Measurements from ENCODE around the gene TTYH1.
A peak's percentile ranks its signal among the peaks of the same experiment; 100 is the strongest.
"Not testable (repeated sequence)": the region's sequence is repeated elsewhere in the genome, so short reads cannot be mapped to it uniquely, and the experiment has no call there.

TTYH1 gene

GRCh38 chr19:54415208-54415900 is at the start of gene TTYH1:
Gene TTYH1, plus strand, starts transcription at chr19:54415464. Its CDS starts 89 bp downstream, at chr19:54415553.
- peak; percentile 27 for DNase-seq (ENCODE audit: low read depth)

GRCh38 chr19:54365798-54366197 is 49.5 kb upstream of the TTYH1 start:
- not testable (repeated sequence) for DNase-seq (ENCODE audit: low read depth)

DNA sequence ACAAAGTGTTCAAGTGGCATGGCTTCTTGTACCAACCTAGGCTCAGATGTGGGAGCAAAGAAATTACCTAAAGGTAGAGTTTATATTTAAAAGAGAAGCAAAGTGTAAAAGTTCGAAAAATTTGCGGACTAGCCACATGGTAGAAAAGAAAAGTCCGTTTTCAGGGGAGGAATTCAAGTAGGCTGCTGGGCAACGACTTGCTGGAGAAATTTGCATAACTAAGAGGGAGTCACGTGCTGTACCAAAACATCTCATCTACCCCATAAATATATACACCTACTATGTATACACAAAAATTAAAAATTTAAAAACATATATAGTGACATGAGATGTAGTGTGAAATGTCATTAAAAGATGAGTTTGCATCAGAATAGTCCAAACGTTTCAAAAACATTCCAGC is 48.5 kb upstream of the TTYH1 start:
- DNase-seq (ENCODE audit: low read depth), result no peak

- no peak for DNase-seq (ENCODE audit: low read depth)
Measured at GRCh38 chr19:54369082-54369687, 46.1 kb upstream of the TTYH1 start.

DNA sequence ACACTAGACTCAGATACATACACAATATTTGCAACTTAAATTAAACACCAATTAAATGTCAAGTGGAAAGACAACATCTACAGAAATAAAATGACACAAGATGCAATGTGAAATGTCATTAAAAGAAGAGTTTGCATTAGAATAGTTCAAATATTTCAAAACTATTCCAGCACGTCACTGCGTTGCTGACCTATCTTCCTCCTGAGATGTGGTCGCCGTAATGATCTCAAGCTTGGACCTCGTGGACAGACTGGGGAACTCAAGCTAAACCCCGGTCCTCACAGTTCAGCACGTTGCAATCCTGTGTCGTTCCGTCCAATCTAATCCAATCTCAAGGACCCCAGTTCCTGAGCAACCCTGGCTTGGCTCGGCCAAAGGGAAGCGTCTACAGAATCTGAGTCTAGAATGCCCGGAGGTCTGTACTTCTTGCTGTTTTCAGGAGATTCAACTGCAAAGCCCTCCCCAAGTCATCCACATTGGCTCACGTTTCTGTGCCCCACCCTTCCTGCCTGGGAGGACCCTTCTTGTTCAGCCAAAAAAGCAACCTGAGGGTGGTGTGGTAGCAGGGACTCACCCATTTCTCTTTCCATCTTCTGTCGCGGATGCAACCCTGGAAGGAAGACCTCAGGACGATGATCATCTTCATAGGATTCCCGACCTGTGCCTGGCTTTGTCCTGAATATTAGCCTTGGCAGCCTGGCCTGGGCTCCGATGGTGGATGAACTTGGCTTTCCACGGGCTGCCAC is 45.4 kb upstream of the TTYH1 start:
- not testable (repeated sequence) for DNase-seq (ENCODE audit: low read depth)

DNA sequence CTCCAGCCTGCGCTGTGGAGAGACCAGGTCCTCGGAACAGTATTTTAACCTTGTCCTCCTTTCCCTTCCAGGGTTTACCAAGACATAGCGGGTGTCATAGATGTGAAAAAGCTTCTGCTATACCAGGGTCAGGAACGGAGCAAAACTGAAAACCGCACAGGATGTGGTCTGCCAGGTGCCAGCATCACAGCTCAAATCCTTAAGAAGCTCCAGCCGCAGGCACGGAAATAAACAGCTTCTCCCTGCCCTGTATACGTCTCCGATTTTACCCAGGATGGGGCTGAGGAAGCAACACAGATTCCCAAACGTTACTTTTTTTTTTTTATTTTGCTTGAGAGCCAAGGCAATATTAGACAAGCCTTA is 44.8 kb upstream of the TTYH1 start:
- peak; percentile 32 for DNase-seq (ENCODE audit: low read depth)

DNA sequence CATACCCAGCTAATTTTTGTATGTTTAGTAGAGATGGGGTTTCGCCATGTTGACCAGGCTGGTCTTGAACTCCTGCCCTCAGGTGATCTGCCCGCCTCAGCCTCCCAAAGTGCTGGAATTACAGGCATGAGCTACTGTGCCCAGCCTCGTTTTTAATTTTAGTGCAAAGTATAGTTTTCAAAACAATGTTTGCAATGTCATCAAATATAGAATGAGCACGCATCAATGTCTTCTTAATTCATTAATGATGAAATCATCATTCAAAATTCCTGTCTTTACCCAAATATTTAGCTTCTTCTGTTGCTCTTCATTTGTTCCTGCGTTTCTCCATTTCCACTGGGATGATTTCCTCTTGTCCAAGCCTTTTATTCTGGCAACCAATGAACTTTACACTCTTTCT is 43.8 kb upstream of the TTYH1 start:
- not testable (repeated sequence) for DNase-seq (ENCODE audit: low read depth)

DNA sequence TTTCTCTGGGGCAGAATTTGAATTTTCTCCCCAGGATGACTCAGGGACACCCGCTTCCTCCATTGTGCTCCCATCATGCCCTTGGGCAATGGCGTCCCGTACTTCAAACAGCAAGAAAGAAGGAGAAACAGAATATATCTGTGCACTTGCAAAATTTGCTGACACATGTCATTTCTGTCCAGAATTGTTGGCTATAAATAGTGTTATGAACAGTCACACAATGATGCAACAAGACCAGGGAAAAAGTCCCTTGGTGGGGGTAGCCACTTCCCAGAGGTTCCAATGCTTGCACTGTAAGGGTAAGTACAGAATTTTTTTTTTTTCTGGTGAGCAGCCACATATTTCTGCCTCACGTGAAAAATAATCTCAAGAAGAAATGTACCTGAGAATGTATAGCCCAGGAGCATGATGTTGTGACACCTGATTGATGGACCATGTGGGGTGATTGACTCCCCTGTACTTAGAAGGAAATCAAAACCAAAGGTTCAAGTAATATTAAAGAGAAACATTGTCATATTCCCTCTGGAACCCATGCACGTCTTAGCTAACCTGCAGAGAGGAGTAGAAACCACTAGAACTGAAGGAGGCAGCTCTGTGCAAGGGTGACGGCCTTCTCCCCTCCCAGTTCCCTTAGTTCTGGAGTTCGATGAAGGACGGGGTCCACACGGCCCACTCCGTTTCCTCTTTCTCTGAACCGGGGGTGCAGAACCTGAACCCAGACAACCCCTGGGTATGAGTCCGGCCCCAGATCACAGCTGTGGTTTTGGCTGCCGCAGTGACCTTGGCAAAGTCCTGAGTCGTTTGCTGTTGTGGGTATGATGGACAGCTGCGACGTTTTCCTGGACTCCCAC is 41.3 kb upstream of the TTYH1 start:
- DNase-seq (ENCODE audit: low read depth), result no peak

- not testable (repeated sequence) for DNase-seq (ENCODE audit: low read depth)
Measured at GRCh38 chr19:54375181-54375938, 39.9 kb upstream of the TTYH1 start.

DNA sequence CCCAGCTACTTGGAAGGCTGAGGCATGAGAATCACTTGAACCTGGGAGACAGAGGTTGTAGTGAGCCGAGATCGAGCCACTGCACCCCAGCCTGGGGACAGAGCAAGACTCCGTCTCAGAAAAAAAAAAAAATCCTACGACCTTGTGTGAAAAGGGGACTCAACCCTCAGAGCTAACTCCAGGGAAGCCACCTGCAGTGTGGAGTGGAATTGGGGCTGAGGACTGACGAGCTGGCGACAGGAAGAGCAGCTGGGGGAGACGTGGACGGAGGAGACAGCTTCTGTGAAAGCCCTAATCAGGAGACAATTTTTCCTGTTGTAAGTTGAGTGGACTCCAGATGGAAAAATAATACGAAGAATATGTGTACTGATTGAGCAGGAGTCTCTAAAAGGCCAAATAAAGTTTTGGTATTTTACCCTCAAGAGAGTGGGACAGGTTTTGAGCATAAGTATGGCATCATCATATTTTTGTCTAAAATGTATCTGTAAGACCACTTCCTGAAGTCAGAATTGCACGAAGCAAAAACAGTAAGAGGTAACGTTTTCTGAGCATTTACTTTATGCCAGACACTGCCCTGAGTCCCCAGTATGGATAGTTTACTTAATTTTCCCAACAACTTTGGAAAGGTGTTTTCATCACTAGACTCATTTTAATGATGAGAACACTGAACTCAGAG is 38.5 kb upstream of the TTYH1 start:
- DNase-seq (ENCODE audit: low read depth), result no peak

DNA sequence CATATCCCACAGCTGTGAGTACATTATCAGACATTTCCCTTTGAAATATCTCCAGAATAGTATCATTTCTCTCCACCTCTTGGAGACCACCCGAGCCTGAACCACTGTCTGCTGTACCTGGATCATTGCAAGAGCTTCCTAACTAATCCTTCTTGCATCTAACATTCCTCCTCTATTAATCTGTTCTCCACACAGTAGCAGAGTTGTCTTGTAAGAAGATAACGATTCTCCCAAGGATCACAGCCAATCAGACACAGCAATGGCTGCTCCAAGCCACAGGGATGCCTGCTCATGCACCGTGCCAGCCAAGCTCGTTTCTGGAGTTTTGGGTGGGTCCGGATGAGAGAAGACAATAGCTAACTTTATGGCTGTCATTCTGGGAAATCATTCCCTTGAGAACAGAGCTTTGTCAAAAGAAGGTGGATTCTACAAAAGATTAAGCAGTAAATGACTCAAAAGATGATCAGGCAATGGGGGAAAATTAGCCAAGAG is 36.0 kb upstream of the TTYH1 start:
- DNase-seq (ENCODE audit: low read depth), result no peak

DNA sequence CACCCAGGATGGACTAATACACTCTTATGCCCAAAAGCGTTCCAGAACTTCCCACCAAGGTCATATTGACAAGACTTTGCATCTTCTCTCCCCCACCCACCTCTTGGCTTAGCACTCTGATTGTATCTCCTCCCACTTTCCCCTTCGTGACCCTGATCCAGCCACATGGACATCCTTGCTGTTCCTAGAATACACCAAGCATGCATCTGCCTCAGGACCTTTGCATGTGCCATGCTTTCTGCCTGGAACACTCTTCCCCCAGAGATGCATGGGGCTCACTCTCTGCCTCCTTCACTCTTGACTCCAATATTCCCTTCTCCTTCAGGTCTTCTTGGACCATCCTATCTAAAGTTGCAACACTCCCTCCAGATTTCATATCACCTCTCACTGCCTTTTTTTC is 34.4 kb upstream of the TTYH1 start:
- DNase-seq (ENCODE audit: low read depth), result no peak

- DNase-seq (ENCODE audit: low read depth), result not testable (repeated sequence)
Measured at GRCh38 chr19:54382041-54382440, 33.2 kb upstream of the TTYH1 start.

DNA sequence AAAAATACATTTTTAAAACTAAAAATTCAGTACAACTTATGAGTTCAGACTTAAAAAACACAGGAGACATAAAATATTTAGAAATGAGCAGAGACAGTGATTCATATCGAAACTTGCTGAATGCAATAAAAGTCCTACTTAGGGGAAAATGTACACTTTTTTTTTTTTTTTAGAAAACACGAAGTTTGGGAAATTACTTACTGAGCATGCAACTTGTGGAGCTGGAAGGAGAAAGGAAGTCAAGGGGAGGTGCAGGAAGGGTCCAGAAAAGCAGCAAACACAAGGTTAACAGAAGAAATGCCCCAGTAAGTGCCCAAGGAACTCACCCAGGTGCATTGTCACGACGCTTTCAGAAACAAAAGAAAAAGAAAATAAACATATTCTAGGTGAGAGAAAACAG is 31.9 kb upstream of the TTYH1 start:
- no peak for DNase-seq (ENCODE audit: low read depth)

DNA sequence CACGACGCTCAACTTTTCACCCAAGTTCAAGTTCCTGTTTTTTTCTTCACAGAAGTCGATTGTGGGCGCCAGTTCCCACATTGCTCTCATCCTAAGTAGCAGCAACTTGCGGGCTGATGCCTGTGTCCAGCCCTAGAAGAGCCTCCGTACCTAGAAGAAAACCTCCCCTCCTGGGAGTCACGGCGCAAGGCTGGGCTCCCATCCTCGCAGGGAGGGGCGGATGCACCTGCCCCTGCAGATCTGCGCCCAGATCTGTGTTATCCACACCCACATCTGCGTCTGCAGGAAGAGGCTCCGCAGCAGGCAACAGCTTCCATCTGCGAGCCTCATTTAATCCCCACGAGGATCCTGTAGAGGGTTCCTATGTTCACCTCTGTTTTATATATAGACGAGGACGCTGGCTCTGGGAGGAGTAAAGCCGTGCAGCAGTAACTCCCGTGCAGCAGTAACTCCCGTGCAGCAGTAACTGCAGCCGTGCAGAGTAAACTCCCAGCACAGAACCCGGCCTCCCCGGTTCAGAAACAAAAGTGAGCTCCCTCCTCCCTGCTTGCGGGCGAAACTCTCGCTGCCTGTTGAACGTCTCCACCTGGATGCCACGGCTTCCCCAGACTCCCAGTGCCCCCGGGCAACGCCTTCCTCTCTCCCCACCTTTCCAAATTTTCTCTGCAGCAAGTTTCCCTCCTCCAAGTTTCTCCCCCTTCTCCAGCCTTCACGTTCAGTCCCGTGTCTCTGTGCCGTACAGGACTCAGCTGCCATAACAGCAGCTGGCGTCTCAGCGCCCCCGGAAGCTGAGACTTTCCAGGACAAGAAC is 27.1 kb upstream of the TTYH1 start:
- peak; percentile 26 for DNase-seq (ENCODE audit: low read depth)

GRCh38 chr19:54388802-54389139 is 26.5 kb upstream of the TTYH1 start:
- no peak for DNase-seq (ENCODE audit: low read depth)

DNA sequence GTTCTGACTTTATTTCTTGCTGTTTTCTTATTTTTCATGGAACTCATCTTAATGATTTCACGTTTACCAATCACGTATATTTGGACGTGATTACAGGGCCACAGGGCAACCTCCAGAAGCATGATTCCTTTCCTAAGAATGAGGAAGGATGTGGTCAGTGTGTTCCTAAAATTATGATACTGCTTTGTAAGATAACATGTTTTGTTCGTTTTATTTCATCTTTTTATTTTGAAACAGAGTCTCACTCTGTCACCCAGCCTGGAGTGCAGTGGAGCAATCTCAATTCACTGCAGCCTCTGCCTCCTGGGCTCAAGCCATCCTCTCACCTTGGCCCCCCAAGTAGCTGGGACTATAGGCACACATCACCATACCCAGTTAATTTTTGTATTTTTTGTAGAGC is 25.7 kb upstream of the TTYH1 start:
- no peak for DNase-seq (ENCODE audit: low read depth)

DNA sequence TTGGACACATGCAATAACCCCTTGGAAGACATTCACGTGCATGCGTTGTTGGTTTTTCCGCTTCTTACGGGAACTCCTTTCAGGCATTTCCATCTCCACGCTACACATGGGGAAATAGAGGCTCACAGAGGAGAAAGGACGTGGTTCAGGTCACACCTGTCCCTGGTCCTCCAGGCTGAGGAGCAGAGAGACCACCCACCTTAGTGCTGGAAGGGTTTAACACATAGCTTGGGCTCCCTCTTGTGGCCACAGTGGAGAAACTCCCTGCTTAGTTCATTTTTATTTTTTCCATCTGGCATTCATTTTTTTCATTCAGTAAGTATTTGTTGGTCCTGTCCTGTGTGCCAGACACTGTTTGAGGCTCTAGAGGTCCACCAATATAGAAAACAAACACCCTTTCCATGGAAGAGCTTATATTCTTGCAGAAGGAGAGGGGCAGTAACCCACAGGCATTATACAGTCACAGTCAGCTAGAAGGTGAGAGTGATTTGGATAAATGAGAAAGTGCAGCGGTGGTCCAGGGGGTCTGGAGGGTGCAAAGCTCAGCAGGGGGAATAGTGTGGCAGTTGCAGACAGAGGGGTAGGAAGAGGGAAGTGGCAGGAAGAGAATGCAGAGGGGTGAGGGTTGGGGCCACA is 24.2 kb upstream of the TTYH1 start:
- peak; percentile 71 for DNase-seq (ENCODE audit: low read depth)

GRCh38 chr19:54391589-54392061 is 23.6 kb upstream of the TTYH1 start:
- no peak for DNase-seq (ENCODE audit: low read depth)
